Trophoblast cell (in vitro differentiated cells and primary cell): ENCODE data around the gene ASS1.
A peak's percentile ranks its signal among the peaks of the same experiment; 100 is the strongest.
"Not testable (repeated sequence)": the region's sequence is repeated elsewhere in the genome, so short reads cannot be mapped to it uniquely, and the experiment has no call there.

ENCODE experiments used
- DNase-seq, 2 donors: peaks; one replicate each; pipeline ENCODE4 v3.0.0-alpha.2; 2016
- H2AFZ ChIP-seq: 2 replicates; pipeline ENCODE4 v1.6.1; 2013; ENCODE audit warnings: low read length, moderate library complexity, mild to moderate bottlenecking; ENCODE audit not compliant: insufficient read depth, poor library complexity
- H2AK5ac ChIP-seq: 2 replicates; pipeline ENCODE4 v1.6.1; 2013; ENCODE audit warnings: mild to moderate bottlenecking, low read length
- H2BK120ac ChIP-seq: 2 replicates; pipeline ENCODE4 v1.6.1; 2013; ENCODE audit warnings: low read length, mild to moderate bottlenecking, moderate library complexity; ENCODE audit not compliant: insufficient read depth, poor library complexity
- H2BK12ac ChIP-seq: 2 replicates; pipeline ENCODE4 v1.6.1; 2013; ENCODE audit warnings: mild to moderate bottlenecking, low read length, moderate library complexity
- H2BK5ac ChIP-seq: 2 replicates; pipeline ENCODE4 v1.6.1; 2013; ENCODE audit warnings: low read length, low read depth, moderate library complexity, mild to moderate bottlenecking; ENCODE audit not compliant: poor library complexity
- H3K14ac ChIP-seq: 2 replicates; pipeline ENCODE4 v1.6.1; 2013; ENCODE audit warnings: mild to moderate bottlenecking, low read length
- H3K18ac ChIP-seq: 2 replicates; pipeline ENCODE4 v1.6.1; 2013; ENCODE audit warnings: mild to moderate bottlenecking, low read length
- H3K23ac ChIP-seq: 2 replicates; pipeline ENCODE4 v1.6.1; 2013; ENCODE audit warnings: low read length
- H3K27ac ChIP-seq: 2 replicates; pipeline ENCODE4 v1.5.1; 2013; ENCODE audit warnings: low read depth, mild to moderate bottlenecking, inconsistent platforms, low read length, moderate library complexity
- H3K27me3 ChIP-seq: 2 replicates; pipeline ENCODE4 v1.6.1; 2013; ENCODE audit warnings: inconsistent platforms, mild to moderate bottlenecking, low read length, moderate library complexity; ENCODE audit not compliant: insufficient read depth
- H3K36me3 ChIP-seq, 2 experiments: 1 replicate in 1 of 2; 2 replicates in 1 of 2; pipeline ENCODE4 v1.6.1; 2013; ENCODE audit warnings: low read length in 2 of 2, mild to moderate bottlenecking in 2 of 2, moderate library complexity in 1 of 2; ENCODE audit not compliant: insufficient read depth in 2 of 2, control insufficient read depth in 1 of 2
- H3K4ac ChIP-seq: 2 replicates; pipeline ENCODE4 v1.6.1; 2013; ENCODE audit warnings: low read depth, mild to moderate bottlenecking, low read length, moderate library complexity
- H3K4me1 ChIP-seq, 2 experiments: 1 replicate in 1 of 2; 2 replicates in 1 of 2; pipeline ENCODE4 v1.6.1; 2013; ENCODE audit warnings: low read length in 2 of 2, mild to moderate bottlenecking in 2 of 2, moderate library complexity in 1 of 2; ENCODE audit not compliant: insufficient read depth in 2 of 2, control insufficient read depth in 1 of 2
- H3K4me2 ChIP-seq: 2 replicates; pipeline ENCODE4 v1.6.1; 2013; ENCODE audit warnings: inconsistent platforms, mild to moderate bottlenecking, low read length, moderate library complexity
- H3K4me3 ChIP-seq: 2 replicates; pipeline ENCODE4 v1.5.1; 2013; ENCODE audit warnings: mild to moderate bottlenecking, low read depth, low read length, inconsistent platforms
- H3K79me1 ChIP-seq: one replicate; pipeline ENCODE4 v1.6.1; 2013; ENCODE audit warnings: low read length
- H3K79me2 ChIP-seq: 2 replicates; pipeline ENCODE4 v1.6.1; 2013; ENCODE audit warnings: low read length, mild to moderate bottlenecking; ENCODE audit not compliant: control insufficient read depth, insufficient read depth, poor library complexity
- H3K9ac ChIP-seq: 2 replicates; pipeline ENCODE4 v1.6.1; 2013; ENCODE audit warnings: mild to moderate bottlenecking, low read length
- H3K9me3 ChIP-seq: 2 replicates; pipeline ENCODE4 v1.6.1; 2013; ENCODE audit warnings: low read depth, mild to moderate bottlenecking, control low read depth, inconsistent platforms, low read length; ENCODE audit not compliant: insufficient read depth
- H4K12ac ChIP-seq: 2 replicates; pipeline ENCODE4 v1.6.1; 2013; ENCODE audit warnings: low read depth, mild to moderate bottlenecking, low read length, moderate library complexity
- H4K8ac ChIP-seq: 2 replicates; pipeline ENCODE4 v1.6.1; 2013; ENCODE audit warnings: low read depth, mild to moderate bottlenecking, low read length, moderate library complexity
- H4K91ac ChIP-seq: one replicate; pipeline ENCODE4 v1.6.1; 2013; ENCODE audit warnings: low read depth, mild to moderate bottlenecking, low read length, moderate library complexity
- WGBS: extraction: QIAGEN DNeasy Blood & Tissue Kit; methylation state at CpG from one replicate; pipeline ENCODE4 v1.1.7; 2013; ENCODE audit warnings: missing lambda C conversion rate; ENCODE audit not compliant: insufficient read length, insufficient coverage; ENCODE audit errors: extremely low coverage; 5-methylcytosine and 5-hydroxymethylcytosine counted together

ASS1 gene

GRCh38 chr9:130399768-130400167, 45.0 kb upstream of the ASS1 start:
- H2AK5ac ChIP-seq = no peak overlapping the region
- H3K18ac ChIP-seq = no peak overlapping the region
- no peaks in the 10 kb centered on the region for H3K27me3 ChIP-seq
- no peak overlapping the region for H2BK5ac ChIP-seq
- no peaks in the 10 kb centered on the region for H3K79me1 ChIP-seq
- no peak overlapping the region for H3K27ac ChIP-seq
- no peak overlapping the region for H2BK120ac ChIP-seq
- peak in 1 of 2 donors; percentile 22 for DNase-seq
- H3K23ac ChIP-seq = no peak overlapping the region
- H3K4me3 ChIP-seq = no peak overlapping the region
- no peak overlapping the region for H3K9ac ChIP-seq
- peaks cover 5 to 10% of the 10 kb centered on the region in 2 experiments for H3K4me1 ChIP-seq
- H3K36me3 ChIP-seq = no peaks in the 10 kb centered on the region
- no peak overlapping the region for H4K8ac ChIP-seq
- no peak overlapping the region for H3K4ac ChIP-seq
- no peaks in the 10 kb centered on the region for H3K79me2 ChIP-seq
- no peak overlapping the region for H4K12ac ChIP-seq
- H2AFZ ChIP-seq = no peak overlapping the region
- peaks cover 2% of the 10 kb centered on the region for H3K9me3 ChIP-seq
- WGBS = no CpG with 5 or more reads among the region's 8 CpGs
- no peak overlapping the region for H3K4me2 ChIP-seq
- no peak overlapping the region for H2BK12ac ChIP-seq
- no peak overlapping the region for H3K14ac ChIP-seq
- no peak overlapping the region for H4K91ac ChIP-seq

GRCh38 chr9:130400870-130401269, 43.9 kb upstream of the ASS1 start:
- Histone ChIP-seq H3K4me2 (no peak overlapping the region), H4K12ac (no peak overlapping the region), H4K8ac (no peak overlapping the region), H3K4ac (no peak overlapping the region), H3K27me3 (no peaks in the 10 kb centered on the region), H3K36me3 (no peaks in the 10 kb centered on the region), H3K9ac (no peak overlapping the region), H3K23ac (no peak overlapping the region), H2BK120ac (no peak overlapping the region), H3K27ac (no peak overlapping the region), H2AK5ac (no peak overlapping the region), H2BK5ac (no peak overlapping the region), H2AFZ (no peak overlapping the region), H3K4me1 (peaks cover 5 to 10% of the 10 kb centered on the region in 2 experiments), H3K9me3 (peaks cover 2% of the 10 kb centered on the region), H3K4me3 (no peak overlapping the region), H4K91ac (no peak overlapping the region), H3K79me2 (no peaks in the 10 kb centered on the region), H3K79me1 (no peaks in the 10 kb centered on the region), H3K14ac (no peak overlapping the region), H2BK12ac (no peak overlapping the region), H3K18ac (no peak overlapping the region)
- no CpG with 5 or more reads among the region's 8 CpGs for WGBS
- no peak for DNase-seq

- H3K9me3 ChIP-seq, H4K8ac ChIP-seq, H4K91ac ChIP-seq, DNase-seq, H2AK5ac ChIP-seq, H3K27ac ChIP-seq, H3K14ac ChIP-seq, H3K9ac ChIP-seq, H3K4me1 ChIP-seq, H3K23ac ChIP-seq, H3K79me1 ChIP-seq, H3K18ac ChIP-seq, H2AFZ ChIP-seq, H2BK120ac ChIP-seq, H3K36me3 ChIP-seq, H3K4ac ChIP-seq, H3K27me3 ChIP-seq, H2BK5ac ChIP-seq, H4K12ac ChIP-seq, H3K4me3 ChIP-seq, H2BK12ac ChIP-seq, H3K79me2 ChIP-seq, H3K4me2 ChIP-seq: not testable (repeated sequence)
- WGBS = no CpG with 5 or more reads among the region's 3 CpGs
These were observed 43.0 kb upstream of the ASS1 start for GRCh38 chr9:130401742-130402141.

- Histone ChIP-seq H3K9ac (no peak overlapping the region), H3K4ac (no peak overlapping the region), H3K18ac (no peak overlapping the region), H3K79me1 (no peaks in the 10 kb centered on the region), H3K27me3 (no peaks in the 10 kb centered on the region), H3K36me3 (no peaks in the 10 kb centered on the region), H2AFZ (no peak overlapping the region), H2BK120ac (no peak overlapping the region), H3K27ac (no peak overlapping the region), H2AK5ac (no peak overlapping the region), H3K14ac (no peak overlapping the region), H4K91ac (no peak overlapping the region), H3K23ac (no peak overlapping the region), H4K8ac (no peak overlapping the region), H3K79me2 (no peaks in the 10 kb centered on the region), H2BK12ac (no peak overlapping the region), H3K4me2 (no peak overlapping the region), H4K12ac (no peak overlapping the region), H3K9me3 (no peaks in the 10 kb centered on the region), H3K4me1 (peaks cover 5 to 10% of the 10 kb centered on the region in 2 experiments), H3K4me3 (no peak overlapping the region), H2BK5ac (no peak overlapping the region)
- DNase-seq = no peak
- WGBS = no CpG with 5 or more reads among the region's 3 CpGs
These were observed 42.5 kb upstream of the ASS1 start for GRCh38 chr9:130402243-130402642.
